Measurements from ENCODE around the gene EFNA3.

DNA sequence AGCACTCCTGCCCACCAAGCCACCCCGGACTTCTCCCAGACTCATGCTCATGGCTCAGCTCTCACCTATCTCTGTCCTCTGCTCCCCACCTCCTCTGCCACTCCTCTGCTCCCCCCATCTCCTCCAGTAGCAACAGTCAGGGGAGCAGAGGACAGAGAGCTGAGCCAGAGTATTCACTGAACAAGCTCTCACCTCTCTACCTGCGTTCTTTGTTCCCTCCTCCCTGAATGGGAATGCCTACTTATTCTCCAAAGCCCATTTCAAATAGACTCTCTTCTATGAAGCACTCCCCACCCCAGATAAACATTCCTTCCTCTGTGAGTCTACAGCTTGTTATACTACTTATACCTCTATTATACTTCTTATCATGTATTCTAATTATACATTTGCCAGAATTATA, 42.6 kb downstream of the EFNA3 start:
- TF ChIP-seq, protein P1, sequence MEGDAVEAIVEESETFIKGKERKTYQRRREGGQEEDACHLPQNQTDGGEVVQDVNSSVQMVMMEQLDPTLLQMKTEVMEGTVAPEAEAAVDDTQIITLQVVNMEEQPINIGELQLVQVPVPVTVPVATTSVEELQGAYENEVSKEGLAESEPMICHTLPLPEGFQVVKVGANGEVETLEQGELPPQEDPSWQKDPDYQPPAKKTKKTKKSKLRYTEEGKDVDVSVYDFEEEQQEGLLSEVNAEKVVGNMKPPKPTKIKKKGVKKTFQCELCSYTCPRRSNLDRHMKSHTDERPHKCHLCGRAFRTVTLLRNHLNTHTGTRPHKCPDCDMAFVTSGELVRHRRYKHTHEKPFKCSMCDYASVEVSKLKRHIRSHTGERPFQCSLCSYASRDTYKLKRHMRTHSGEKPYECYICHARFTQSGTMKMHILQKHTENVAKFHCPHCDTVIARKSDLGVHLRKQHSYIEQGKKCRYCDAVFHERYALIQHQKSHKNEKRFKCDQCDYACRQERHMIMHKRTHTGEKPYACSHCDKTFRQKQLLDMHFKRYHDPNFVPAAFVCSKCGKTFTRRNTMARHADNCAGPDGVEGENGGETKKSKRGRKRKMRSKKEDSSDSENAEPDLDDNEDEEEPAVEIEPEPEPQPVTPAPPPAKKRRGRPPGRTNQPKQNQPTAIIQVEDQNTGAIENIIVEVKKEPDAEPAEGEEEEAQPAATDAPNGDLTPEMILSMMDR (conservative IDR thresholded peaks at IDR 0.05; ENCODE audit: low read depth, low read length) = no peak
- no peak for TF ChIP-seq RCOR1 (IDR thresholded peaks at IDR 0.05; ENCODE audit: insufficient replicate concordance, low read length)
- TF ChIP-seq CEBPB (IDR thresholded peaks at IDR 0.05; ENCODE audit: low read depth, low read length) = no peak
- no peak for TF ChIP-seq RAD21 (IDR thresholded peaks at IDR 0.05; ENCODE audit: low read length)
- TF ChIP-seq POLR2A (IDR thresholded peaks at IDR 0.05; ENCODE audit: low read depth, low read length) = no peak
- TF ChIP-seq, protein P2, sequence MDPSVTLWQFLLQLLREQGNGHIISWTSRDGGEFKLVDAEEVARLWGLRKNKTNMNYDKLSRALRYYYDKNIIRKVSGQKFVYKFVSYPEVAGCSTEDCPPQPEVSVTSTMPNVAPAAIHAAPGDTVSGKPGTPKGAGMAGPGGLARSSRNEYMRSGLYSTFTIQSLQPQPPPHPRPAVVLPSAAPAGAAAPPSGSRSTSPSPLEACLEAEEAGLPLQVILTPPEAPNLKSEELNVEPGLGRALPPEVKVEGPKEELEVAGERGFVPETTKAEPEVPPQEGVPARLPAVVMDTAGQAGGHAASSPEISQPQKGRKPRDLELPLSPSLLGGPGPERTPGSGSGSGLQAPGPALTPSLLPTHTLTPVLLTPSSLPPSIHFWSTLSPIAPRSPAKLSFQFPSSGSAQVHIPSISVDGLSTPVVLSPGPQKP (IDR thresholded peaks at IDR 0.05; ENCODE audit: borderline replicate concordance, low read depth, low read length) = no peak
- no peak for TF ChIP-seq RFX5 (IDR thresholded peaks at IDR 0.05; ENCODE audit: low read depth, low read length)
- TF ChIP-seq MAZ (IDR thresholded peaks at IDR 0.05; ENCODE audit: borderline replicate concordance, low read depth, low read length) = no peak
